Epithelial cell of proximal tubule (primary cell): ENCODE data around the gene PDXK. TPM values are rescaled to one million over a fixed set of nuclear protein-coding genes. Genes with fewer than 3 reads are reported as not detected.

Source experiments
- DNase-seq: peaks from one replicate; pipeline ENCODE4 v3.0.0-alpha.2; 2011; ENCODE audit warnings: low read depth
- H3K4me3 ChIP-seq: 2 replicates; pipeline ENCODE4 v1.5.1; 2011; ENCODE audit warnings: low read depth, mild to moderate bottlenecking, low read length
- total RNA-seq: library from RNA; depleted of rRNA; stranded (reverse); fragments of >200 nt; gene quantifications from 2 replicates; pipeline ENCODE4 v1.2.3, GENCODE V29; 2015
- TF ChIP-seq, protein P1 (sequence below): conservative IDR thresholded peaks from 2 replicates; pipeline ENCODE4 v1.5.1; 2012; ENCODE audit warnings: low read depth, mild to moderate bottlenecking, low read length

PDXK gene
- total RNA-seq, 1 donor from 2014 or later: 130 TPM

- DNase-seq: no peak
- TF ChIP-seq, protein P1, sequence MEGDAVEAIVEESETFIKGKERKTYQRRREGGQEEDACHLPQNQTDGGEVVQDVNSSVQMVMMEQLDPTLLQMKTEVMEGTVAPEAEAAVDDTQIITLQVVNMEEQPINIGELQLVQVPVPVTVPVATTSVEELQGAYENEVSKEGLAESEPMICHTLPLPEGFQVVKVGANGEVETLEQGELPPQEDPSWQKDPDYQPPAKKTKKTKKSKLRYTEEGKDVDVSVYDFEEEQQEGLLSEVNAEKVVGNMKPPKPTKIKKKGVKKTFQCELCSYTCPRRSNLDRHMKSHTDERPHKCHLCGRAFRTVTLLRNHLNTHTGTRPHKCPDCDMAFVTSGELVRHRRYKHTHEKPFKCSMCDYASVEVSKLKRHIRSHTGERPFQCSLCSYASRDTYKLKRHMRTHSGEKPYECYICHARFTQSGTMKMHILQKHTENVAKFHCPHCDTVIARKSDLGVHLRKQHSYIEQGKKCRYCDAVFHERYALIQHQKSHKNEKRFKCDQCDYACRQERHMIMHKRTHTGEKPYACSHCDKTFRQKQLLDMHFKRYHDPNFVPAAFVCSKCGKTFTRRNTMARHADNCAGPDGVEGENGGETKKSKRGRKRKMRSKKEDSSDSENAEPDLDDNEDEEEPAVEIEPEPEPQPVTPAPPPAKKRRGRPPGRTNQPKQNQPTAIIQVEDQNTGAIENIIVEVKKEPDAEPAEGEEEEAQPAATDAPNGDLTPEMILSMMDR: no peak
- no peak overlapping the region for H3K4me3 ChIP-seq
Measured at GRCh38 chr21:43771698-43772424, 52.9 kb downstream of the PDXK start.

DNA sequence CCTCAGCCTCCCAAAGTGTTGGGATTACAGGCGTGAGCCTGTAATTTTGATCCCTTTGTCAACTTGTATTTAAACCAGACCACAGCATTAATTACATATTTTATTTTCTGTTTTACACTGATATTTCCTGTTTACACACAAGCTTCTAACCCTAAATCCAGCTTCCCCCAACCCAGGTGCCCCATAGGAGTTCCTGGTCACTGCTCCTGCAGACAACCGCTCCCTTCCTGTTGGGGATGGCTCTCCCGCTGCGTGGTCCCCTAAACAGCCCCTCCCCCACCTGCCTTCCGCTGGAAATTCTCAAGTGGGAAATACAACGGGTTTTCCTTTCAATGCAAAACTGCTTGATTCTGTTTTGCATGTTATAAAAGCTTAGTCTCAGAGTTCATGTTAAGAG is 53.5 kb downstream of the PDXK start:
- no peak overlapping the region for H3K4me3 ChIP-seq
- TF ChIP-seq, protein P1: no peak
- DNase-seq: no peak

DNA sequence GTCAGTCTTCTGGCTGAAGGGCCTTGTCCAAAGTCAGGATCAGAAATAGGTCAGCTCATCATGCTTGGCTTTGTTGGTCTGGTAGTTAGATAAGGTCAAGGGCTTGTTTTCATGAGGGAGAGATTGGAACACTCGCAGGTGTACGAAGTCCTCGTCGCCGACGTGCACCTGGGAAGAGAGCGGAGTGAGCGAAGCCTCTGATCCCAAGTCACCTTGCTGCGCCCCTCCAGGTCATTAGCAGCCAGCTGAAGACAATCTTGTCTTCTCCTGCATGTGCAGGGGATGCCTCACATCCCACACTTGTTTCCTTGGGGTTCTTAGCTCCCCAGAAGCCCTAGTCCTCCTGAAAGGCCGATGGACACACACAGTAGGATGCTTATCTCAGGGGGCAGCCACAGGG is 55.2 kb downstream of the PDXK start:
- DNase-seq: no peak
- TF ChIP-seq, protein P1: no peak
- no peak overlapping the region for H3K4me3 ChIP-seq

GRCh38 chr21:43775190-43775589 is 56.3 kb downstream of the PDXK start:
- peak overlapping the region; percentile 85 for H3K4me3 ChIP-seq
- DNase-seq: no peak
- TF ChIP-seq, protein P1: no peak

- no peak for DNase-seq
- TF ChIP-seq, protein P1: no peak
- peak within 1 kb of the TSS; percentile 85 for H3K4me3 ChIP-seq
Measured at GRCh38 chr21:43775795-43776430, 57.0 kb downstream of the PDXK start, which contains the start of gene CSTB. Gene CSTB, minus strand, starts transcription at chr21:43776308. Its CDS starts 39 bp downstream, at chr21:43776269.

GRCh38 chr21:43777953-43778352 is 59.0 kb downstream of the PDXK start:
- DNase-seq: no peak
- TF ChIP-seq, protein P1: no peak
- no peak overlapping the region for H3K4me3 ChIP-seq
